ENCODE data around the gene BHLHE40. TPM values are rescaled to one million over a fixed set of nuclear protein-coding genes. Genes with fewer than 3 reads are reported as not detected.

BHLHE40 gene
- total and polyA plus RNA-seq, 2 experiments from 2014 or later, result 1.7 to 2.2 TPM

DNA sequence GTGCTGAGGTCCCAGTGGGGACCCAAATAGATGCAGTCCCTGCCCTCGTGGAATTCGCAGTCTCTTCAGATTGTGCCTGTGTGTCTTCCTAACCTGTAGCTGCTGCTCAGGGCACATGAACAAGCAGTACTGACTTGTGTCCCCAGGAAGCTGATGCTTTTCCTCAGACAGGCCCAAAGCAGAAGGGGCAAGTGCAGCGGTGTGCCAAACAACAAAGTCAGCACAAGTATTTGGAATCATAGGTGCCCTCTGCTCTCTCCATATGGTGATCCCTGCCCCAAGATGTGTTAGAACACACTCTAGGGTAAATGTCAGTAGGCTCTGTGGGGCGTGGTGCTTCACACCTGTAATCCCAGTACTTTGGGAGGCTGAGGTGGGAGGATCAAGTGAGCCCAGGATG, 21.9 kb downstream of the BHLHE40 start:
- Histone ChIP-seq H4K20me1 (replicated peaks; ENCODE audit: insufficient read depth) (no peaks in the 10 kb centered on the region), H3K79me2 (replicated peaks; ENCODE audit: insufficient read depth) (no peaks in the 10 kb centered on the region), H2AFZ (no peak overlapping the region), H3K4me2 (no peak overlapping the region), H3K4me3 (no peak overlapping the region), H3K27ac (ENCODE audit: low read depth) (no peak overlapping the region), H3K36me3 (ENCODE audit: insufficient read depth) (no peaks in the 10 kb centered on the region), H3K27me3 (ENCODE audit: insufficient read depth) (no peaks in the 10 kb centered on the region), H3K4me1 (ENCODE audit: insufficient read depth) (peaks cover 13% of the 10 kb centered on the region), H3K9me2 (ENCODE audit: insufficient read depth) (no peaks in the 10 kb centered on the region), H3F3A (replicated peaks; ENCODE audit: low read depth) (no peaks in the 10 kb centered on the region)
- no peak overlapping the region for H3K27ac Mint-ChIP-seq
- no peak overlapping the region for H3K4me3 Mint-ChIP-seq
- H3K4me1 Mint-ChIP-seq, result peaks cover 17% of the 10 kb centered on the region
- H3K27me3 Mint-ChIP-seq (ENCODE audit: insufficient read depth, low read depth, poor library complexity), result peaks cover 7% of the 10 kb centered on the region
- no peak for ATAC-seq
- no peaks in the 10 kb centered on the region for H3K36me3 Mint-ChIP-seq (ENCODE audit: low read depth)
- TF ChIP-seq EZH2 (IDR thresholded peaks at IDR 0.05; ENCODE audit: low read depth, unreplicated experiment), result no peak
- TF ChIP-seq EZH2phosphoT487 (IDR thresholded peaks at IDR 0.05; ENCODE audit: unreplicated experiment), result no peak
- no peak for TF ChIP-seq POLR2AphosphoS5 (IDR thresholded peaks at IDR 0.05; ENCODE audit: low read depth)
- TF ChIP-seq, protein P1, sequence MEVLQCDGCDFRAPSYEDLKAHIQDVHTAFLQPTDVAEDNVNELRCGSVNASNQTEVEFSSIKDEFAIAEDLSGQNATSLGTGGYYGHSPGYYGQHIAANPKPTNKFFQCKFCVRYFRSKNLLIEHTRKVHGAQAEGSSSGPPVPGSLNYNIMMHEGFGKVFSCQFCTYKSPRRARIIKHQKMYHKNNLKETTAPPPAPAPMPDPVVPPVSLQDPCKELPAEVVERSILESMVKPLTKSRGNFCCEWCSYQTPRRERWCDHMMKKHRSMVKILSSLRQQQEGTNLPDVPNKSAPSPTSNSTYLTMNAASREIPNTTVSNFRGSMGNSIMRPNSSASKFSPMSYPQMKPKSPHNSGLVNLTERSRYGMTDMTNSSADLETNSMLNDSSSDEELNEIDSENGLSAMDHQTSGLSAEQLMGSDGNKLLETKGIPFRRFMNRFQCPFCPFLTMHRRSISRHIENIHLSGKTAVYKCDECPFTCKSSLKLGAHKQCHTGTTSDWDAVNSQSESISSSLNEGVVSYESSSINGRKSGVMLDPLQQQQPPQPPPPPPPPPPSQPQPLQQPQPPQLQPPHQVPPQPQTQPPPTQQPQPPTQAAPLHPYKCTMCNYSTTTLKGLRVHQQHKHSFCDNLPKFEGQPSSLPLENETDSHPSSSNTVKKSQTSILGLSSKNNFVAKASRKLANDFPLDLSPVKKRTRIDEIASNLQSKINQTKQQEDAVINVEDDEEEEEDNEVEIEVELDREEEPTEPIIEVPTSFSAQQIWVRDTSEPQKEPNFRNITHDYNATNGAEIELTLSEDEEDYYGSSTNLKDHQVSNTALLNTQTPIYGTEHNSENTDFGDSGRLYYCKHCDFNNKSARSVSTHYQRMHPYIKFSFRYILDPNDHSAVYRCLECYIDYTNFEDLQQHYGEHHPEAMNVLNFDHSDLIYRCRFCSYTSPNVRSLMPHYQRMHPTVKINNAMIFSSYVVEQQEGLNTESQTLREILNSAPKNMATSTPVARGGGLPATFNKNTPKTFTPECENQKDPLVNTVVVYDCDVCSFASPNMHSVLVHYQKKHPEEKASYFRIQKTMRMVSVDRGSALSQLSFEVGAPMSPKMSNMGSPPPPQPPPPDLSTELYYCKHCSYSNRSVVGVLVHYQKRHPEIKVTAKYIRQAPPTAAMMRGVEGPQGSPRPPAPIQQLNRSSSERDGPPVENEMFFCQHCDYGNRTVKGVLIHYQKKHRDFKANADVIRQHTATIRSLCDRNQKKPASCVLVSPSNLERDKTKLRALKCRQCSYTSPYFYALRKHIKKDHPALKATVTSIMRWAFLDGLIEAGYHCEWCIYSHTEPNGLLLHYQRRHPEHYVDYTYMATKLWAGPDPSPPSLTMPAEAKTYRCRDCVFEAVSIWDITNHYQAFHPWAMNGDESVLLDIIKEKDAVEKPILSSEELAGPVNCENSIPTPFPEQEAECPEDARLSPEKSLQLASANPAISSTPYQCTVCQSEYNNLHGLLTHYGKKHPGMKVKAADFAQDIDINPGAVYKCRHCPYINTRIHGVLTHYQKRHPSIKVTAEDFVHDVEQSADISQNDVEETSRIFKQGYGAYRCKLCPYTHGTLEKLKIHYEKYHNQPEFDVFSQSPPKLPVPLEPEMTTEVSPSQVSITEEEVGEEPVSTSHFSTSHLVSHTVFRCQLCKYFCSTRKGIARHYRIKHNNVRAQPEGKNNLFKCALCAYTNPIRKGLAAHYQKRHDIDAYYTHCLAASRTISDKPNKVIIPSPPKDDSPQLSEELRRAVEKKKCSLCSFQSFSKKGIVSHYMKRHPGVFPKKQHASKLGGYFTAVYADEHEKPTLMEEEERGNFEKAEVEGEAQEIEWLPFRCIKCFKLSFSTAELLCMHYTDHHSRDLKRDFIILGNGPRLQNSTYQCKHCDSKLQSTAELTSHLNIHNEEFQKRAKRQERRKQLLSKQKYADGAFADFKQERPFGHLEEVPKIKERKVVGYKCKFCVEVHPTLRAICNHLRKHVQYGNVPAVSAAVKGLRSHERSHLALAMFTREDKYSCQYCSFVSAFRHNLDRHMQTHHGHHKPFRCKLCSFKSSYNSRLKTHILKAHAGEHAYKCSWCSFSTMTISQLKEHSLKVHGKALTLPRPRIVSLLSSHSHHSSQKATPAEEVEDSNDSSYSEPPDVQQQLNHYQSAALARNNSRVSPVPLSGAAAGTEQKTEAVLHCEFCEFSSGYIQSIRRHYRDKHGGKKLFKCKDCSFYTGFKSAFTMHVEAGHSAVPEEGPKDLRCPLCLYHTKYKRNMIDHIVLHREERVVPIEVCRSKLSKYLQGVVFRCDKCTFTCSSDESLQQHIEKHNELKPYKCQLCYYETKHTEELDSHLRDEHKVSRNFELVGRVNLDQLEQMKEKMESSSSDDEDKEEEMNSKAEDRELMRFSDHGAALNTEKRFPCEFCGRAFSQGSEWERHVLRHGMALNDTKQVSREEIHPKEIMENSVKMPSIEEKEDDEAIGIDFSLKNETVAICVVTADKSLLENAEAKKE (CRISPR knock-in tag; IDR thresholded peaks at IDR 0.05), result no peak
- TF ChIP-seq CREB1 (CRISPR knock-in tag; IDR thresholded peaks at IDR 0.05; ENCODE audit: low read depth), result no peak
- TF ChIP-seq, protein P2, sequence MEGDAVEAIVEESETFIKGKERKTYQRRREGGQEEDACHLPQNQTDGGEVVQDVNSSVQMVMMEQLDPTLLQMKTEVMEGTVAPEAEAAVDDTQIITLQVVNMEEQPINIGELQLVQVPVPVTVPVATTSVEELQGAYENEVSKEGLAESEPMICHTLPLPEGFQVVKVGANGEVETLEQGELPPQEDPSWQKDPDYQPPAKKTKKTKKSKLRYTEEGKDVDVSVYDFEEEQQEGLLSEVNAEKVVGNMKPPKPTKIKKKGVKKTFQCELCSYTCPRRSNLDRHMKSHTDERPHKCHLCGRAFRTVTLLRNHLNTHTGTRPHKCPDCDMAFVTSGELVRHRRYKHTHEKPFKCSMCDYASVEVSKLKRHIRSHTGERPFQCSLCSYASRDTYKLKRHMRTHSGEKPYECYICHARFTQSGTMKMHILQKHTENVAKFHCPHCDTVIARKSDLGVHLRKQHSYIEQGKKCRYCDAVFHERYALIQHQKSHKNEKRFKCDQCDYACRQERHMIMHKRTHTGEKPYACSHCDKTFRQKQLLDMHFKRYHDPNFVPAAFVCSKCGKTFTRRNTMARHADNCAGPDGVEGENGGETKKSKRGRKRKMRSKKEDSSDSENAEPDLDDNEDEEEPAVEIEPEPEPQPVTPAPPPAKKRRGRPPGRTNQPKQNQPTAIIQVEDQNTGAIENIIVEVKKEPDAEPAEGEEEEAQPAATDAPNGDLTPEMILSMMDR (conservative IDR thresholded peaks at IDR 0.05; ENCODE audit: low read depth in 2 of 2), result no peak
- TF ChIP-seq ZNF331 (CRISPR knock-in tag; IDR thresholded peaks at IDR 0.05; ENCODE audit: low read depth), result no peak
- TF ChIP-seq ZNF114 (CRISPR knock-in tag; IDR thresholded peaks at IDR 0.05), result no peak
- no peak for TF ChIP-seq NANOG (IDR thresholded peaks at IDR 0.05; ENCODE audit: borderline replicate concordance)
- TF ChIP-seq, protein P3, sequence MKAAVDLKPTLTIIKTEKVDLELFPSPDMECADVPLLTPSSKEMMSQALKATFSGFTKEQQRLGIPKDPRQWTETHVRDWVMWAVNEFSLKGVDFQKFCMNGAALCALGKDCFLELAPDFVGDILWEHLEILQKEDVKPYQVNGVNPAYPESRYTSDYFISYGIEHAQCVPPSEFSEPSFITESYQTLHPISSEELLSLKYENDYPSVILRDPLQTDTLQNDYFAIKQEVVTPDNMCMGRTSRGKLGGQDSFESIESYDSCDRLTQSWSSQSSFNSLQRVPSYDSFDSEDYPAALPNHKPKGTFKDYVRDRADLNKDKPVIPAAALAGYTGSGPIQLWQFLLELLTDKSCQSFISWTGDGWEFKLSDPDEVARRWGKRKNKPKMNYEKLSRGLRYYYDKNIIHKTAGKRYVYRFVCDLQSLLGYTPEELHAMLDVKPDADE (IDR thresholded peaks at IDR 0.05), result no peak
- no peak for TF ChIP-seq STAT1 (IDR thresholded peaks at IDR 0.05; ENCODE audit: unreplicated experiment)
- DNase-seq (ENCODE audit: low spot score), result no peak
- no peaks in the 10 kb centered on the region for H3K9me3 Mint-ChIP-seq
